Loucy (cell line): ENCODE results near the gene FGF14.

Source experiments
- H2AFZ ChIP-seq: fragments of 200-600 bp; sonication (generic); 2 replicates; pipeline ENCODE4 v1.6.0; 2016; ENCODE audit warnings: antibody characterized with exemption, mild to moderate bottlenecking, low read length, moderate library complexity
- H3F3A ChIP-seq: fragments of 200-600 bp; 2 replicates; pipeline ENCODE4 v1.6.0; 2016; ENCODE audit warnings: antibody characterized with exemption, low read depth, mild to moderate bottlenecking
- H3K27me3 ChIP-seq: fragments of 200-600 bp; sonication (generic); 2 replicates; pipeline ENCODE4 v1.6.1; 2014; ENCODE audit warnings: low read length, mild to moderate bottlenecking; ENCODE audit not compliant: insufficient read depth, poor library complexity, severe bottlenecking
- H3K36me3 ChIP-seq: fragments of 200-600 bp; sonication (generic); 2 replicates; pipeline ENCODE4 v1.6.1; 2016; ENCODE audit warnings: low read length; ENCODE audit not compliant: insufficient read depth
- H3K4me1 ChIP-seq: fragments of 200-600 bp; sonication (generic); 2 replicates; pipeline ENCODE4 v1.5.1; 2014; ENCODE audit warnings: low read length, mild to moderate bottlenecking; ENCODE audit not compliant: insufficient read depth, poor library complexity, severe bottlenecking
- H3K4me2 ChIP-seq: fragments of 200-600 bp; sonication (generic); 2 replicates; pipeline ENCODE4 v1.6.0; 2014; ENCODE audit warnings: antibody characterized with exemption, low read length, low read depth, mild to moderate bottlenecking; ENCODE audit not compliant: poor library complexity, severe bottlenecking
- H3K4me3 ChIP-seq: fragments of 200-600 bp; sonication (generic); 2 replicates; pipeline ENCODE4 v1.5.1; 2014; ENCODE audit warnings: low read length, mild to moderate bottlenecking, mixed read lengths; ENCODE audit not compliant: poor library complexity, severe bottlenecking
- H3K79me2 ChIP-seq: fragments of 200-600 bp; sonication (generic); 2 replicates; pipeline ENCODE4 v1.6.1; 2014; ENCODE audit warnings: low read length; ENCODE audit not compliant: insufficient read depth
- H3K9ac ChIP-seq: fragments of 200-600 bp; sonication (generic); 2 replicates; pipeline ENCODE4 v1.6.0; 2014; ENCODE audit warnings: mild to moderate bottlenecking, low read depth, low read length, moderate library complexity; ENCODE audit not compliant: poor library complexity, severe bottlenecking
- H3K9me2 ChIP-seq: fragments of 200-600 bp; sonication (generic); replicated peaks from 2 replicates; pipeline ENCODE4 v1.6.1; 2016; ENCODE audit warnings: low read depth, low read length, mixed read lengths
- H3K9me3 ChIP-seq: fragments of 200-600 bp; sonication (generic); 2 replicates; pipeline ENCODE4 v1.6.1; 2014; ENCODE audit warnings: mild to moderate bottlenecking, antibody characterized with exemption, low read length, low read depth; ENCODE audit not compliant: insufficient read depth
- H4K20me1 ChIP-seq: fragments of 200-600 bp; sonication (generic); 2 replicates; pipeline ENCODE4 v1.6.0; 2014; ENCODE audit warnings: antibody characterized with exemption, low read length, mild to moderate bottlenecking; ENCODE audit not compliant: insufficient read depth, poor library complexity, severe bottlenecking
- CTCF ChIP-seq: fragments of 200-600 bp; sonication (generic); conservative IDR thresholded peaks from 2 replicates; pipeline ENCODE4 v1.5.1; 2014; ENCODE audit warnings: mild to moderate bottlenecking, antibody characterized with exemption, low read length
- EZH2phosphoT487 ChIP-seq: fragments of 200-600 bp; IDR thresholded peaks from 2 replicates; pipeline ENCODE4 v1.6.1; 2018; ENCODE audit warnings: antibody characterized with exemption, mild to moderate bottlenecking, moderate library complexity, borderline replicate concordance

Gene FGF14

GRCh38 chr13:102122147-102122546 lies 279.7 kb downstream of the FGF14 start:
- Histone ChIP-seq H3K4me2 (no peak overlapping the region), H3K9me2 (no peaks in the 10 kb centered on the region), H3K9me3 (no peaks in the 10 kb centered on the region), H3K9ac (no peak overlapping the region), H3K4me1 (no peaks in the 10 kb centered on the region), H2AFZ (no peak overlapping the region), H3K27me3 (no peaks in the 10 kb centered on the region), H3K36me3 (no peaks in the 10 kb centered on the region), H4K20me1 (no peaks in the 10 kb centered on the region), H3K4me3 (no peak overlapping the region), H3F3A (no peaks in the 10 kb centered on the region), H3K79me2 (no peaks in the 10 kb centered on the region)
- TF ChIP-seq CTCF (no peak), EZH2phosphoT487 (no peak)

DNA sequence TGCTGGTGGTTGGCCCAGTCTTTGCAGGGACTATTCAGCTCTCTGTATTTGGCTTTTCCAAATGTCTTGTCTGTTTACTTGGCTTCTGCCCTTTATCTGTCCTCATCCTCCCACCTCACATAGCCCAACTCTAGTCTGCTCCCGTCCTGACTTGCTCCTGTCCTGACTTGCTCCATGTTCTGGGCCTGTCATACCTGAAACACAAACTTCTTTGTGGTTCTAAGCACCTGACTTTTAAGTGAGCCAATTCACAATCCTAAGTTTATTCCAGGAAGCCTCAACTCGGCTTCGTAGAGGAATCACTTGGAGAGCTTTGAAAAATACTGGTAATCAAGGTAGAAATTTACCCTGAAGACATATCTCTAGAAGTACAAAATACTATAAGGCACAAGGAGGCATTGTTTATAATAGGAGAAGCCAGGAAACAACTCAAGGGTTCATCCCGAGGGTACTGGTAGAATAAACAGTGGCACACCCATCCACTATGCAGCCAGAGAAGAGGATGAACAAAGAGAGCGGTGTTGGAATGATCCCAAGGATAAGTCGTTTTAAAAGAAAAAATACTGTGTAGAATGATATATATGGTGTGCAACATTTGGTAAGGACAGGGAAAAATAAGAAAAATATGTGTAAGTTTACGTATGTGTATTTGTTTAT lies 284.5 kb downstream of the FGF14 start:
- Histone ChIP-seq H3K79me2 (no peaks in the 10 kb centered on the region), H4K20me1 (no peaks in the 10 kb centered on the region), H3K9me2 (no peaks in the 10 kb centered on the region), H3K27me3 (no peaks in the 10 kb centered on the region), H3K36me3 (no peaks in the 10 kb centered on the region), H3K9me3 (no peaks in the 10 kb centered on the region), H3F3A (no peaks in the 10 kb centered on the region), H3K4me1 (no peaks in the 10 kb centered on the region), H3K4me2 (no peak overlapping the region), H3K9ac (no peak overlapping the region), H3K4me3 (no peak overlapping the region), H2AFZ (no peak overlapping the region)
- TF ChIP-seq CTCF (no peak), EZH2phosphoT487 (no peak)

GRCh38 chr13:102103469-102103868 lies 298.4 kb downstream of the FGF14 start:
- no peaks in the 10 kb centered on the region for H3K9me2 ChIP-seq
- no peak overlapping the region for H2AFZ ChIP-seq
- no peaks in the 10 kb centered on the region for H3K27me3 ChIP-seq
- TF ChIP-seq CTCF (no peak), EZH2phosphoT487 (no peak)
- no peaks in the 10 kb centered on the region for H3K79me2 ChIP-seq
- H3K9ac ChIP-seq: no peak overlapping the region
- H3F3A ChIP-seq: no peaks in the 10 kb centered on the region
- H3K9me3 ChIP-seq: no peaks in the 10 kb centered on the region
- H3K4me3 ChIP-seq: no peak overlapping the region
- no peaks in the 10 kb centered on the region for H3K36me3 ChIP-seq
- H3K4me1 ChIP-seq: no peaks in the 10 kb centered on the region
- H3K4me2 ChIP-seq: no peak overlapping the region
- no peaks in the 10 kb centered on the region for H4K20me1 ChIP-seq
